HG03432 (cell line): ENCODE measurements around the gene UCHL3.
A peak's percentile ranks its signal among the peaks of the same experiment; 100 is the strongest.
"Not testable (repeated sequence)": the region's sequence is repeated elsewhere in the genome, so short reads cannot be mapped to it uniquely, and the experiment has no call there.

Experiments
- ATAC-seq: cut with Tn5 transposase; IDR thresholded peaks from one replicate; pipeline ENCODE4 v1.9.1; 2021; ENCODE audit warnings: mild to moderate bottlenecking, moderate library complexity; ENCODE audit not compliant: unreplicated experiment

UCHL3 gene

DNA sequence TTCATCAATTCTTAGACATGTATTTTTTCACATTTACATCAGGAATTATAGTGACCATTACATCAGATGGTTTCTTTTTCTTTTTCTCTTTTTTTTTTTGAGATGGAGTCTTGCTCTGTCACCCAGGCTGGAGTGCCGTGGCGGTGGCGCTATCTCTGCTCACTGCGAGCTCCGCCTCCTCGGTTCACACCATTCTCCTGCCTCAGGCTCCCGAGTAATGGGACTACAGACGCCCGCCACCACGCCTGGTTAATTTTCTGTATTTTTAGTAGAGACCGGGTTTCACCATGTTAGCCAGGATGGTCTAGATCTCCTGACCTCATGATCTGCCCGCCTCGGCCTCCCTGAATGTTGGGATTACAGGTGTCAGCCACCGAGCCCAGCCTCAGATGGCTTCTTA lies 4.2 kb upstream of the UCHL3 start:
- ATAC-seq: not testable (repeated sequence)

DNA sequence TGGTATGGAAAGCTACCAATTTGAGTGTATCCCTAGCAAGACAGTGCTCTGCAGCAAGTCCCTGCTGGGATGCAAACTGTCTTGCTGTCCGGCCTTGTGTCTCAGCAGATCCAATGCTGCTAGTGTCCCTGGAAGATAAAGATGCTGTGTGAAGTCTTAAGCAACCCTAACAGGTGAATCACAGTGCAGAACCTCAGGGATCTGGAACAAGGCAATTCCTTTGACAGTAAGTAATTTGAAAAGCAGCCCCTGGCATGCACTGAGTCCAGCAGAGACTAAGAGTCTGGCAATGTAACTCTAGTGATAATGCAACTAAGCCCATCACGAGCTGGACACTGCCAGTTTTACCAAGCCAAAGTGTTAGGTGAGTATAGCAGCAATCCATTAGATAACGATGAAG lies 1.7 kb upstream of the UCHL3 start:
- no peak for ATAC-seq

DNA sequence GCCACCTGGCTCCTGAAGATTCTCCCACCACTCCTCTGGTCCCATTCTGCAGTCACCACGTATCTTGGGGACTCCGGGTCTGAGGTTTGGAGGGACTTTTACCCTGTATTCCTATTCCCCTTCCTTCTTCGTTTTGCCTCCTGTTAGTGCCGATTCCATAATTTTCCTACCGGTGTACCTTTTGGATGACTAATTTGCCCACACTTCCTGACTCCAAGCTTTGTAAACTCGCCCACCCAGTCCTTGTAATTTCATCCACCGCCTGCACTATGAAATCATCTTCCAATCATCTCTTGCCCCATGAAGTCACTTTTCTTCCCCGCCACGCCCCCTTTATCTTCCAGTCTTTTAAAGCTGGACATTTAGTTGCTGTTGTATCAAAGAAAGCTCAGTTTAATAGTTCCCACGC lies 572 bp downstream of the UCHL3 start:
- ATAC-seq: peak; percentile 9

DNA sequence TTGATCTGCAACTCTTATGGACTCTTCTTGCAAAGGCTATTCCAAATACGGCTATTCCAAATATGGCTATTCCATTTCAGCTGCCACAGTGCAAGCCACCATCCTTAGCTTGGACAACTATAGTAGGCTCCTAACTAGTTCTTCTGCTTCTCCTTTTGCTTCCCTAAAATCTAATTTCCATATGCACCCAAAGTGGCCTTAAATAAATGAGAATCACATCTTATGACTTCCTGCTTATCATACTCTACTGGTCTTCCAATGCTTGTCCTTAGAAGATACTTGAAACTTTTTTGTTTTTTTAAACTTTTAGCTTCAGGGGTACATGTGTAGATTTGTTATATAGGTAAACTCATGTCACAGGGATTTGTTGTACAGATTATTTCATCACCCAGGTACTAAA lies 4.9 kb downstream of the UCHL3 start:
- ATAC-seq: no peak

DNA sequence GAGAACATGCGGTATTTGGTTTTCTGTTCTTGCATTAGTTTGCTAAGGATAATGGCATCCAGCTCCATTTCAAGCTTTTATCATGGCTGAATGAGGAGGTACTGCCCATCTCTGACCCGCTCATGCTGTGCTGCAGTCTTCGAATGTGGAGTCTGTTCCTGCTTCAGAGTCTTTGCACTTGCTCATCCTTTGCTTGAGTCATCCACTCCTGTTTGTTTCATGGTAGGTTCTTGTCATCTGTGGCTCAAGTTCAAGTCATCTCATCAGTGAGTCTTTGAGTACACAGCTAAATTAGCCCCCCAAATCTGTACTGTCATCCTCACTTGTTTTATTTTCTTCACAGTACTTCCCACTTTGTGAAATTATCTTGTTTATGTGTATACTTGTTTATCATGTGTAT lies 5.4 kb downstream of the UCHL3 start:
- ATAC-seq: no peak

DNA sequence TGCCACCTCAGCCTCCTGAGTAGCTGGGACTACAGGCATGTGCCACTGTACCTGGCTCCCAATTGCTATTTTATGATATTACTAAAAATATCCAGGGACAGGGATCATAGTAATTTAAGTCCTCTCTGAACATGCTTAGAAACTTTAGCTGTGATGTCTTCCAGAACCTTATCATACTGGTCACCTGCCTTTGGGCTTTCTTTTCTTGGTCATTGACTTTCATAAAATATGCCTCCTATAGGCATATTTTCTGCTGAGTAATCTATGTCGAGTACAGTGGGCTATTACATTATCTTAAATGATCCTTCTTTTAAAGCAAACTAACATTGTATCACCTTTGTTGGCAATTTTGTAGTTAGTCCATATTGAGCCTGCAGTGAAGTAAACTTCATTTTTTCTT lies 6.2 kb downstream of the UCHL3 start:
- no peak for ATAC-seq

DNA sequence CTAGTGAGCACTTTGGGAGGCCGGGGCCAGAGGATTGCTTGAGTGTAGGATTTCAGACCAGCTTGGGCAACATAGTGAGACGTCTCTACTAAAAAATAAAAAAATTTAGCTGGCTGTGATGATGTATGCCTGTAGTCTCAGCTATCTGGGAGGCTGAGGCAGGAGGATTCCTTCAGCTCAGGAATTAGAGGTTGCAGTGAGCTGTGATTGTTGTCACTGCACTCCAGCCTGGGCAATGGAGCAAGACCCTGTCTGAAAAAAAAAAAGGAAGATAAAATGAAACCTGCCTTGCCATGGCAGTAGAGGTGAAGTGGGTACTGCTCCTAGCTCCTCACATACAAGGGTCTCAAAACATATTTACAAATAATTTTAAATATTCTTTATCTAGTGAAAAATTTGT lies 7.4 kb downstream of the UCHL3 start:
- ATAC-seq: no peak

DNA sequence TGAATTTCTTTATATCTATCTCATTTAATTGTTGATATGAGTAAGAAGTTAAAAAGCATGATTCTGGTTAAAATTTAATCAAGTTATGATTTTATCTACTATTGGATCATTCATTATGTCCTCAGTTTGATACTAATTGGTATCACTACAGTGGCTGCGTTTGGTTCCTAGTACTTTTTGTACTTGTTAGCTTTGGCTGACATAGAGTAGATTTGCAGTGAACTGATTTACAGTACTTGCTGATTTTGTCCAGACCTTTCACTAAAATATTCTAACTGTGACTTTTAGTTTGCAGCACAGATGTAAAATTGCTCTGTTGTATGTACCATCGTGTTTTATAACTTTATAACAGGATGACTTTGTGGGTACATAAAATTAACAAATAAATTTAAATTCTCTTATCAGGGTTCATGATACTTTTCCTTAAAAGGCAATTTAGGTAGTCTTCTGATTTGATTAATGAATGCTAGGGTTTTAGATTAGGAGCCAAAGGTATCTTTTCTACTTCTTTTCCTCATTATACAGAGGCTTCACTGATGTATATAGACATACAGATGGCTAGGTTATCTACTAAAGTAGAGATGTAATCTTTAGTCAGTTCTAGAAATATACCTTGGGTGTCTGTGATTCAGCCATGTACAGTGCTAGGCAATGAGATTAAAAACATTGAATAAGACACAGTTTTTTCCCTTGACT lies 8.7 kb downstream of the UCHL3 start:
- no peak for ATAC-seq

DNA sequence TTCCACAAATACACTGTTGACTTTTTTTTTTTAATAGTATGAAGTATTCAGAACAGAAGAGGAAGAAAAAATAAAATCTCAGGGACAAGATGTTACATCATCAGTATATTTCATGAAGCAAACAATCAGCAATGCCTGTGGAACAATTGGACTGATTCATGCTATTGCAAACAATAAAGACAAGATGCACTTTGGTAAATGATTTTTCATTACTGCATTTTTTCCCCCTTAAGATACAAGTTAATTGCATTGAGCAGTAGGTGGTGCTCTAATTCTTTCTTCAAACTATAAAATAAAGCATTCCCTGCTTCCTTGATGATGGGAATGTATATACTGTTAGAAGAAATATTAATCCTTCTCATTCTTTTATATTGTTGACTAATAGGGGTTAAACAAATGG lies 17.1 kb downstream of the UCHL3 start:
- ATAC-seq: no peak

DNA sequence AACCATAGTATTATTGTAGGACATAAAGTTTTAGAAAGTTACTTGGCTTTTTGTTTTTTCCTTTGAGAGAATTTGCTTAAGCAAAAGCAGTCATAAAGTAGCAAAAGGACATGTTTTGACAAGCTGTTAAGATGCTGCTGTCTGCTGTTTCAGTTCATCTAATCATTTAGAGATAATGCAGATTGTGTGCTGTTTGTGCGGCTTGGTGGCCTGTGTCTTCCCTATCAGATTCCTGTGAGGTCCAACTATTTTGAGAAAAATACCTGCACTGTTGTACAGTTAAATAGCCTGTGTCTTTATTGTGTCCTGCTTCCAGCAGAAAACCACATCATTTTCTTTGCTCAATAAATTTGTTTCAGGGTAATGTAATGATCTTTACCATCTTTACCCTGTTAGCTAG lies 20.0 kb downstream of the UCHL3 start:
- no peak for ATAC-seq

DNA sequence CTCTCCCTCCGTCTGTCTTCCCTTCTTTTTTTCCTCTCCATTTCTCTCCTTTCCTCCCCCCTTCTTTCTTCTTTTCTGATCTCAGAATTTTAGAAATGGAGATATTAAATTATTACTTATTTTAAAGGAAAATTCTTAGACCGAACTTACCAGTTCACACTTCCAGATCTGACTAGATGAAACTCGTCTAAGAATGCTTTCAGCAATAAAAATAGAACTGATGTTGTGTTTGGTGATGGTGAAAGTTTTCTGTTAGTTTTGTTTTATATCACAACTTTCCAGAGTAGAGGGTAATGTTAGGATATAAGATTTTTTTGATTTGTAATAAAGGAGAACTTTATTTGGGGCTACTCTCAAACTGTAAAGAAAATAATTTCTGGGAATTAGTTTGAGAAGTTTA lies 29.9 kb downstream of the UCHL3 start:
- peak; percentile 75 for ATAC-seq

DNA sequence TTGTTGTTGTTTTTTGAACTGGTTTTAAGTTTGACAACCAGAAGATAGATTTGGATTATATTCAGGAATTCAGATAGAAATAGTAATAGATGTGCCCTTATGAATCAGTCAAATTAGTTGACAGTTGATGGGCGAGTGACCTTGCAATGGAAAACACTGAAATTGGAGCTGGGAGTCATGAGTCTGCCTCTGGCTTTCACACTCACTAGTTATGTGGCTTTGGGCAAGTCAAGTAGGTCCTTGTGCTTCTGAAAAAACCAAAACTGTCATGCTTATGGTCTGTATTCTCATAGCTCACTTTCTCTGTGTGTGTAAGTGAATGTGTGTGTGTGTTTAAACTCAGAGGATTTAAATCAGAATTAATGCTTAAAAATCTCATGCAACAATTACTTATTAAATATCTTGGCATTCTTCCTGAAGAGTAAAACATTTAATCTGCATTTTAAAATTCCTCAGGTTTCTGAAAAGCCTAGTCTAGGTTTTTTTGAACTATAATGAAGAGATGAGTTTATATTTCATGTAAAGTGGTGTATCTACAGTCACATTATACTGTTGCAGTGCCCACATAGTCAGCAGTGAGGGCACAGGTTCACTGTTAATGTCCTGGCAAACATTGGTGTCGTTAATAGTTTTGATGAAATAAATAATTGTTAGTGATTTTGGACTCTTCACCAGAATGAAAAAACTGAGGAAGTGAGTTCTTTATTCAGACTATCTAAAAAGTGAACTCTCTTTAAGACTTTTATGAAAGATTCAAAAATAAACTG lies 32.5 kb downstream of the UCHL3 start:
- ATAC-seq: no peak

DNA sequence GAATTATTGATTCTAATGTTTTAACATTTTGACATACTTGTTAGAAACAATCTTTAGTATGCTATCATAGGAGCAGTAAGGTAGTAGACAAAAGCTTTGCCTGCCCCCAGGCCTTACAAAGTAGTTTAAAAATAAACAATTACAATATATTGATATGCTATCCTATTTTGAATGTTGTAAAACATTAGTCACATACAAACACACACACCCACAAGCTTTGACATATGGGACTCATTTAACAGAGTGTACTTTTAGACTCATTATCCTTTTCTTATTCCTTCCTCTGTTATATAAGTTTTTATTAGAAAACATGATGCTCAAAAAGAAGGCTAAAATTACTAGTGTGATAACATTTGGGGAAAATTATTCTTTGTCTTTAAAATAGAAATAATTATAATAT lies 33.5 kb downstream of the UCHL3 start:
- ATAC-seq: no peak

DNA sequence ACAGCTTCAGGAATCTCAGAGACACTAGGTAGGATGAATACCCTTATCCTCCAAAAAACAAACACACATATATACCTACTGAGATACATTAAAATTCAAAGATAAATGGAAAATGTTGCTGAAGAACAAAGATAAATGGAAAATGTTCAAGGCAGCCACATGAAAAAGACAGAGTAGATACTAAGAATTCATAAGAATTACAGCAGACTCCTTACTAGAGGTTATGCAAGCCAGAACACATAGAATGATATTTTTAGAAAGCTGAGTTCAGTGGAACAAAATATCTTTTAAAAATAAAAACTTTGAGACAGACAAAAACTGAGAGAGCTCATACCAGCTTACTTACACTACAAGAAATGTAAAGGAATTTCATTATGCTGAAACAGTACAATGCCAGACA lies 35.6 kb downstream of the UCHL3 start:
- ATAC-seq: no peak

DNA sequence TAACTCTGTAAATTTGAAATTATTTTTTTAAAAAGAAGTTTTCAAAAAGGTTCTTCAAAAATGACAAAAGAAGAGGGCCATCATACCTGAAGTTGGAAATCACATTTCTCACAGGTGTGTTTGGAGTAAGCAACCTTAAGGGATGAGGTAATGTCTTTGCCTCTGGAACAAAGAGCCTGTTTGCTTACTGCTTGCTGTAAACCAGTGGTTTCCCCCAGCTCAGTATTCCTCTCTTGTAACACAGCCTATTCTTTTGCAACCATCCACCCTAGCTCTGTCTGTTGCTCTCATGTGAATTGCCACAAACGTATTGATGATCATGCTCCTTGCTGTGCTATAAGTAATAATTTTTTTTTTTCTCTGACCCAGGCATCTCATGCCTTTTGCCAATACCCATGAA lies 38.1 kb downstream of the UCHL3 start:
- ATAC-seq: no peak

DNA sequence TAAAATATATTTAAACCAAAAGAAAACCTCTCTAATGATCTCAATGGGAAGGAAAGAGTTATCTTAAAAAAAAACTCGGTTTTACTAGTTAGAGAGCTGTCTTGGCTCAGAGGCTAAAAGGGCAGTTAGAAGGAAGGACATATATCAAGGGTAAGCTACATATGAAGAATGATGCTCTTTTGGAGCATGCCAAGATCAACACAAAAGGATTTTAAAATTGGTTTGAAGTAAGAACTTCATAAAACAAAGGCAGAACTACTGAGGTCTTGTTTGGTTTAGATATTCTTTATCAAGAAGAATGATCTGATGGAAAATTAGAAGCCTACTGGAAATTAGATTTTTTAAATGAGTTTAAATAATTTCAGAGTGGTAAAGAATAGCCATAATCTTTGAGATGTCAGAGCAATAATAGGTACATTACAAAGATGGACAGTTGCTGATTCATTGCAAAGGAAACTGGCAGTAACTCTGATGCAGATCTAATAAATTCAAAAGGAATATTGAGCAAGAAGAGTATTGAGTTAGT lies 47.1 kb downstream of the UCHL3 start:
- no peak for ATAC-seq

DNA sequence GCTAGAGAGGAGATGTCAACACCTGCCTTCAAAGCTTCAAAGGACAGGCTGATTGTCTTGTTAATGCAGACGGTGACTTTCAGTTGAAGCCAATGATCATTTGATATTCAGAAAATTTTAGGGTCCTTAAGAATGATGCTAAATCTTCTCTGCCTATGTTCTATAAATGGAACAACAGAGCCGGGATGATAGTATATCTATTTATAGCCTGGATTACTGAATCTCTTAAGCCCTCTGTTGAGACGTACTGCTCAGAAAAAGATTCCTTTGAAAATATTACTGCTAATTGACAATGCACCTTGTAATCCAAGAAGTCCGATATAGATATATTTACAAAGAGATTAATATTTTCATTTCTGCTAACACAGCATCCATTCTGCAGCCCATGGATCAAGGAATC lies 50.8 kb downstream of the UCHL3 start:
- ATAC-seq: no peak

DNA sequence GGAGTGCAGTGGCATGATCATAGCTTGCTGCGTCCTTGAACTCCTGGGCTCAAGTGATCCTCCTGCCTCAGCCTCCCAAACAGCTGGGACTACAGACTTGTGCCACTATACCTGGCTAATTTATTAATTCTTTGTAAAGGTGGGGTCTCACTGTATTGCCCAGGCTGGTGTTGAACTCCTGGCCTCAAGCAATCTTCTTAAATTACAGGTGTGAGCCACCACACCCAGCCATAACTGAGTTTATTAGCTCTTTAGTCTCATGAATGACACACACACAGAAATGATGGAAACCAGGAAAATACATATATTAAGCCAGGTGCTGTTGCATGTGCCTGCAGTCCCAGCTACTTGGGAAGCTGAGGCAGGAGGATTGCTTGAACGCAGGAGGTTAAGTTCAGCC lies 53.4 kb downstream of the UCHL3 start:
- no peak for ATAC-seq

DNA sequence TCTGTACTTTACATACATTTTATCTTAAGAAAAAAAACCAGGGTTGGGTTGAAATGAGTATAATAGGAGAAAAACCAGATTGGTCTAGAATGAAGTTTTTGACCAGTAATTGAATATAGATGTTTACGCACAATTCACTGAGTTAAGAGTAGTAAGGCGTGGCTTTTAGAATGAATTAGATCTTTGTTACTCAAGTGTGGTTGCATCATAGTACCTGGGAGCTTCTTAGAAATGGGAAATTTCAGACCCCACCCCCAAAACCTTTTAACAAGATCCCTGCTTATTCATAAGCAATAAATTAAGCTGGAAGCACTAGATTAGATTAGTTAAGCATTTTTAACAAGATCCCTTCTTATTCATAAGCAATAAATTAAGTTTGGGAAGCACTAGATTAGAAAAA lies 57.9 kb downstream of the UCHL3 start:
- no peak for ATAC-seq

DNA sequence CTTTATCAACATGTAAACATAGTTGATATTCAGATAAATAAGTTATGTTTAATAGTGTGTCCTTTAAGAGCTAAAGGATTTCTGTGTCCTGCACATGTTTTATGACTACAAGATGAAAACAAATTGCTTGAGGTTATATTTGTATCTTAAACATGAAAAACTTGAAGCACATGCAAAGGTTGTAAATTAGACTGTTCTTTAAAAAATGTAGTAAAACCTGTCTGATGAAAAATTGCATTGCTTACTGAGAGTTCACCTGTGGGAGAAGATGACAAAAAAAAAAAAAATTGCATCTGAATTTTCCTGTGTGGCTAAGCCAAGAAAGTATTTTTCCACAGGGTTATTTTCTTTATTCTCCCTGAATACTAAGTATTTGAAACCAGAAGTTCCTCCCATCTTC lies 60.9 kb downstream of the UCHL3 start:
- no peak for ATAC-seq

DNA sequence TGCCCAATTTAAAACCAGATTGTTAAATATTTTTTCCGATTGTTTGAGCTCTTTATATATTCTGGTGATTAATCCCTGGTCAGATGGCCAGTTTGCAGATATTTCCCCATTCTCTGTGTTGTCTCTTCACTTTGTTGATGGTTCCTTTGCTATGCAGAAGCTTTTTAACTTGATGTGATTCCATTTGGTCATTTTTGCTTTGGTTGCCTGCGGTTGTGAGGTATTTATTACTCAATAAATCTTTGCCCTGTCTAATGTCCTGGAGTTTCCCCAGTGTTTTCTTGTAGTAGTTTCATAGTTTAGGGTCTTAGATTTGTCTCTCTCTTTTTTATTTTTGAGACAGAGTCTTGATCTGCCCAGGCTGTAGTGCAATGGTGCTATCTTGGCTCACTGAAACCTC lies 62.8 kb downstream of the UCHL3 start:
- no peak for ATAC-seq

DNA sequence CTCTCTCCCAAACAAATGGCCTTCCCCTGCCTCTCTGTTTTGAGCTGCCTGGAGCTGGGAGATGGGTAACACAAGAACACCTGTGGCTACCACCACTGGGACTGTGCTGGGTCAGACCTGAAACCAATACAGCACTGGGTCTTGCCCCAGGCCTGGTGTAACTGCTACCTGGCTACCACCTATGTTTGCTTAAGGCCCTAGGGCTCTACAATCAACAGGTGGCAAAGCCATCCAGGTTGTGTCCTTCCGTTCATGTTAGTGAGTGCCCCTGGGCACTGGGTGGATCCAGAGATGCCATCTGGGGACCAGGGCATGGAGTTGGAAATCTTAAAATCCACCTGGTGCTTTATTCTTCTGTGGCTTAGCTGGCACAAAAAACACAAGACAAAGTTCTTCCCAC lies 67.6 kb downstream of the UCHL3 start:
- no peak for ATAC-seq

DNA sequence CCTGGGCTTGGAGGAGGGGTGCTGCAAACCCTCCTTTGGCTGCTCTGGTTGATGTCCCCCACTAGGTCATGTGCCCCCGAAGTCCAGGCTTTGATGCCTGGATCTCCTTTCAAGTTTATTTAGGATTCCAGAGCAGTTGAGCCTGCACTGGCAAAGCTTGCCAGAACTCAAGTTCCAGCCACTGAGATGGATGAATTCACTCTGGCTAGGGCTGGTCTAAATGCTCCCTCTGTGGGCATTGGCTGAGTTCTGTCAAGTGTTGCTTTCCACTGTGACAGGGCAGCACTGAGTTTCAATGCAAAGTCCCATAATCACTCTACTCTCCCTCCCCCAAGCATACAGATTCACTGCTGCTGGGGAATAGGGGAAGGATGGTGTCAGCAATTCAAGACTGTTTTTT lies 68.7 kb downstream of the UCHL3 start:
- no peak for ATAC-seq
